AG04450 (cell line): Measurements from ENCODE around the gene GRAP. TPM values are rescaled to one million over a fixed set of nuclear protein-coding genes. Genes with fewer than 3 reads are reported as not detected.

Experiments
- CTCF ChIA-PET: fragments of 300-600, 350-600 bp; formaldehyde crosslinking; extraction: SDS; loops from one replicate; lab custom pipeline; 2022; ENCODE audit warnings: antibody characterized with exemption, inconsistent platforms; lab: Charles Lee
- POLR2A ChIA-PET: fragments of 350-600 bp; formaldehyde crosslinking; extraction: SDS; loops from one replicate; lab custom pipeline; 2021; ENCODE audit warnings: antibody characterized with exemption, inconsistent platforms; lab: Yijun Ruan, JAX
- DNase-seq: peaks from one replicate; pipeline ENCODE4 v3.0.0-alpha.2; 2011; ENCODE audit warnings: low read depth, low spot score
- H3K27ac ChIP-seq: one replicate; pipeline ENCODE4 v1.5.1; 2012; ENCODE audit warnings: low read depth, low read length, control low read depth
- H3K27me3 ChIP-seq: one replicate; pipeline ENCODE4 v1.6.0; 2012; ENCODE audit warnings: low read length; ENCODE audit not compliant: control insufficient read depth, insufficient read depth
- H3K4me3 ChIP-seq: 2 replicates; pipeline ENCODE4 v1.5.1; 2011; ENCODE audit warnings: mild to moderate bottlenecking, low read depth, low read length, control low read depth
- H3K9me3 ChIP-seq: 2 replicates; pipeline ENCODE4 v1.5.1; 2012; ENCODE audit warnings: low read length; ENCODE audit not compliant: control insufficient read depth, insufficient read depth
- polyA plus RNA-seq: library from polyadenylated mRNA; depleted of rRNA; stranded (reverse); fragments of >200 nt; gene quantifications from 2 replicates; pipeline ENCODE4 v1.2.3, GENCODE V29; 2011
- TF ChIP-seq, protein P1 (sequence below): IDR thresholded peaks from 2 replicates; pipeline ENCODE4 v1.5.1; 2011; ENCODE audit warnings: low read depth, low read length, control low read depth, inconsistent platforms

Gene GRAP
- polyA plus RNA-seq, 1 experiment = 0.15 TPM

DNA sequence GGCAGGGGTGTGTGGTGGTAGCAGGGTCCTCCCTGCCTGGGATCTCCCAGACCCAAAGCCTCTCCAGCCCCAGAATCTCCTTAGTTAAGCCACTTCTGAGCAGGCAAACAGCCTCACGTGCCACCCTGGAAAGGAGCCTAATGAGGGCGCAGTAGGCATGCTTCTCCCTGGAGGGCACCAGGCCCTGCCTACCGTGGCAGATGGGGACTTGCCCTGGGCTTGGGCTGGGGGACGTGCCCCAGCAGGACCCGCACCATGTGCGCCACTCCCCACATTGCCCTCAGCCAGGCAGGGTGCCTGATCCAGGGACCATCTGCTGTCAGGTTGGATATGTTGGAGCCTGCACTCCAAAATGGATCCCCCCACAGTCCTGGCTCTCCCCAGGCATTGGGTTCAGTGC, 56.4 kb downstream of the GRAP start:
- POLR2A ChIA-PET = no interaction called here
- TF ChIP-seq, protein P1, sequence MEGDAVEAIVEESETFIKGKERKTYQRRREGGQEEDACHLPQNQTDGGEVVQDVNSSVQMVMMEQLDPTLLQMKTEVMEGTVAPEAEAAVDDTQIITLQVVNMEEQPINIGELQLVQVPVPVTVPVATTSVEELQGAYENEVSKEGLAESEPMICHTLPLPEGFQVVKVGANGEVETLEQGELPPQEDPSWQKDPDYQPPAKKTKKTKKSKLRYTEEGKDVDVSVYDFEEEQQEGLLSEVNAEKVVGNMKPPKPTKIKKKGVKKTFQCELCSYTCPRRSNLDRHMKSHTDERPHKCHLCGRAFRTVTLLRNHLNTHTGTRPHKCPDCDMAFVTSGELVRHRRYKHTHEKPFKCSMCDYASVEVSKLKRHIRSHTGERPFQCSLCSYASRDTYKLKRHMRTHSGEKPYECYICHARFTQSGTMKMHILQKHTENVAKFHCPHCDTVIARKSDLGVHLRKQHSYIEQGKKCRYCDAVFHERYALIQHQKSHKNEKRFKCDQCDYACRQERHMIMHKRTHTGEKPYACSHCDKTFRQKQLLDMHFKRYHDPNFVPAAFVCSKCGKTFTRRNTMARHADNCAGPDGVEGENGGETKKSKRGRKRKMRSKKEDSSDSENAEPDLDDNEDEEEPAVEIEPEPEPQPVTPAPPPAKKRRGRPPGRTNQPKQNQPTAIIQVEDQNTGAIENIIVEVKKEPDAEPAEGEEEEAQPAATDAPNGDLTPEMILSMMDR = no peak
- CTCF ChIA-PET = interaction anchor here (1.5 kb wide), 1 partner anchor 29 kb away, joined by 8 read pairs; no protein-coding TSS in a partner anchor
- no peak overlapping the region for H3K4me3 ChIP-seq
- no peaks in the 10 kb centered on the region for H3K9me3 ChIP-seq
- no peak overlapping the region for H3K27ac ChIP-seq
- no peaks in the 10 kb centered on the region for H3K27me3 ChIP-seq
- DNase-seq = no peak

- DNase-seq = no peak
- TF ChIP-seq, protein P1 = no peak
- Histone ChIP-seq H3K27me3 (no peaks in the 10 kb centered on the region), H3K4me3 (no peak overlapping the region), H3K27ac (no peak overlapping the region), H3K9me3 (no peaks in the 10 kb centered on the region)
- POLR2A ChIA-PET = no interaction called here
- CTCF ChIA-PET = no interaction called here
Measured at GRCh38 chr17:18988546-18989173, 58.1 kb downstream of the GRAP start.

GRCh38 chr17:18987862-18988545, 58.8 kb downstream of the GRAP start:
- TF ChIP-seq, protein P1 = no peak
- POLR2A ChIA-PET = no interaction called here
- Histone ChIP-seq H3K9me3 (no peaks in the 10 kb centered on the region), H3K4me3 (no peak overlapping the region), H3K27me3 (no peaks in the 10 kb centered on the region), H3K27ac (no peak overlapping the region)
- CTCF ChIA-PET = interaction anchor here (1.0 kb wide), 1 partner anchor 27 kb away, joined by 3 read pairs; no protein-coding TSS in a partner anchor
- no peak for DNase-seq

DNA sequence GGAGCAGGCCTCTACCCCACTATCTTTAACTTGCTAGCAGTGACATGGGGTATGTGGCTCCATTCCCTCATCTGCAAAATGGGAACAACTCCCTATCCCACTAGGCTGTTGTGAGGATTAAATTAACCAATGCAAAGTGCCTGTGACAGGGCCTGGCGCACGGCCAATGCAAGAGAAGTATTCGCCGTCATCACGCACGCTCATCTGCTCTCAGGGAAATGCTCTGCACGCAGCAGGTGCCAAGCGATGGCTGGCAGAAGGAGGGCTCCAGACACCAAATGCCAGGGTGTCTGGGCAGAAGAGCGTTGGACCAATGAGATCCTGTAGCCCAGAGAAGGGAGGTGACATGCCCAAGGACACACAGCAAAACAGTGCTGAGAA, 59.5 kb downstream of the GRAP start:
- CTCF ChIA-PET = interaction anchor here (1.0 kb wide), 1 partner anchor 26 kb away, joined by 3 read pairs; no protein-coding TSS in a partner anchor

More for the DNA sequence above, 59.5 kb downstream of the GRAP start:
- TF ChIP-seq, protein P1 = no peak
- Histone ChIP-seq H3K4me3 (no peak overlapping the region), H3K9me3 (no peaks in the 10 kb centered on the region), H3K27ac (no peak overlapping the region), H3K27me3 (no peaks in the 10 kb centered on the region)
- POLR2A ChIA-PET = no interaction called here
- DNase-seq = no peak
